ENCODE results near the gene RBMS3.

DNA sequence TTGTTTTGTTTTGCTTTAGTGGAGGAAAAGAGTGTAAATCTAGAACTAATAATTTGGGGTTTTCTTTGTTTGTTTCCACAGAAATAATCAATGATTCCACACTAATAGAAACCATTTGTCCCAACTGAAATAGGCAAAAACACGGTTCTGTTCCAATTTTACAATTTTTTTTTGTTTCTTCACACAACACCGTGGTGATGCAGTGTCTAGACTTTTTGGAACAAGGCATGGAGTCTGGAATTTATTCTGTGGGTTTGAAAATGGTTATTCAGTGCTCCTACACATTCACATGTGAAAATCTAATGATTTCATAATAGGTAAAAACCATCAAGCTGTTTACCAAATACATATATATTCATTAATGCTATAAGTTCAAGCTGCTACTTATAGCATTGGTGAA, 696.5 kb downstream of the RBMS3 start:
- TF ChIP-seq CTCF (conservative IDR thresholded peaks at IDR 0.05; ENCODE audit: low read depth in 2 of 2) = no peak
- TF ChIP-seq, protein P1, sequence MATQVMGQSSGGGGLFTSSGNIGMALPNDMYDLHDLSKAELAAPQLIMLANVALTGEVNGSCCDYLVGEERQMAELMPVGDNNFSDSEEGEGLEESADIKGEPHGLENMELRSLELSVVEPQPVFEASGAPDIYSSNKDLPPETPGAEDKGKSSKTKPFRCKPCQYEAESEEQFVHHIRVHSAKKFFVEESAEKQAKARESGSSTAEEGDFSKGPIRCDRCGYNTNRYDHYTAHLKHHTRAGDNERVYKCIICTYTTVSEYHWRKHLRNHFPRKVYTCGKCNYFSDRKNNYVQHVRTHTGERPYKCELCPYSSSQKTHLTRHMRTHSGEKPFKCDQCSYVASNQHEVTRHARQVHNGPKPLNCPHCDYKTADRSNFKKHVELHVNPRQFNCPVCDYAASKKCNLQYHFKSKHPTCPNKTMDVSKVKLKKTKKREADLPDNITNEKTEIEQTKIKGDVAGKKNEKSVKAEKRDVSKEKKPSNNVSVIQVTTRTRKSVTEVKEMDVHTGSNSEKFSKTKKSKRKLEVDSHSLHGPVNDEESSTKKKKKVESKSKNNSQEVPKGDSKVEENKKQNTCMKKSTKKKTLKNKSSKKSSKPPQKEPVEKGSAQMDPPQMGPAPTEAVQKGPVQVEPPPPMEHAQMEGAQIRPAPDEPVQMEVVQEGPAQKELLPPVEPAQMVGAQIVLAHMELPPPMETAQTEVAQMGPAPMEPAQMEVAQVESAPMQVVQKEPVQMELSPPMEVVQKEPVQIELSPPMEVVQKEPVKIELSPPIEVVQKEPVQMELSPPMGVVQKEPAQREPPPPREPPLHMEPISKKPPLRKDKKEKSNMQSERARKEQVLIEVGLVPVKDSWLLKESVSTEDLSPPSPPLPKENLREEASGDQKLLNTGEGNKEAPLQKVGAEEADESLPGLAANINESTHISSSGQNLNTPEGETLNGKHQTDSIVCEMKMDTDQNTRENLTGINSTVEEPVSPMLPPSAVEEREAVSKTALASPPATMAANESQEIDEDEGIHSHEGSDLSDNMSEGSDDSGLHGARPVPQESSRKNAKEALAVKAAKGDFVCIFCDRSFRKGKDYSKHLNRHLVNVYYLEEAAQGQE (IDR thresholded peaks at IDR 0.05; ENCODE audit: unreplicated experiment) = no peak
- no peak for TF ChIP-seq ZNF114 (CRISPR knock-in tag; IDR thresholded peaks at IDR 0.05)
- TF ChIP-seq EZH2phosphoT487 (IDR thresholded peaks at IDR 0.05; ENCODE audit: unreplicated experiment) = no peak
- TF ChIP-seq POLR2AphosphoS5 (IDR thresholded peaks at IDR 0.05; ENCODE audit: low read depth) = no peak
